Measurements from ENCODE around the gene NUDT22. TPM values are rescaled to one million over a fixed set of nuclear protein-coding genes. Genes with fewer than 3 reads are reported as not detected.

NUDT22 gene
- total RNA-seq, 2 experiments from 2014 or later: 66.0 to 69.2 TPM

DNA sequence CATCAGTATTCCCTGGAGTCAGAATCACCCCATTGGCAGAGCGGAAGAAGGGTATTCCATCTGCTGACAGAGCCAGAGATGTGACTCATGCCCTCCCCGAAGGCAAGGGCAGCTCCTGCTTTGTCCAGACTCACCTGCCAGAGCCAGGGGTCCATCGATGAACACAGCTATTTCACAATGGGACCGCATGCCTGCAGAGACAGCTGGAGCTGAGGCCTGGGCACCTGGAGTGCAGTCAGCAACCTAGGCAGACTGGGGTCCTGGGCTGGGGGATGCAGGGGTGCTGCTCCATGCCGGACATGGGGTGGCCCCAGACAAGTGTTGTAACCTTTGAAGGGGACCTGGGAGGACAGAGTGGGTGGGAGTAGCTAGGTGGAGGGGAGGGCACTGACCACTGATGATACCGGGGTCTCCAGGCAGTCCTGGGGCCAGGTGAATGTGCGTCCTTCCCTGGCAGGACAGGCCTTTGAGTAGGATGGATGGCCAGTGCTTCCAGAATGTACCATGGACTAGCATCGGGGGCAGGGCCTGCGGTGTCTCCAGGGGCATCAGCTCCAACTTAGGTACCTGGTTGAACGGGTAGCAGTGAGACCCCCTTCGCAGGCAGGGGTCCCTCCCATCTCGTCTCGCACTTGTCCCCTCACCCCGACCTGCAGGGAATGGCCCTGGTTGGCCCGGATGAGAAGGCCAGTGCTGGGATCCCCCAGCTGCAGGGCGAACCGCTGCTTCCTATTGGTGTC is 1.8 kb upstream of the NUDT22 start:
- Mint-ChIP-seq H3K27ac (peak overlapping the region; percentile 59), H3K4me3 (peak overlapping the region; percentile 89), H3K9me3 (no peaks in the 10 kb centered on the region), H3K27me3 (no peaks in the 10 kb centered on the region), H3K36me3 (ENCODE audit: low read depth) (peaks cover 11% of the 10 kb centered on the region), H3K4me1 (ENCODE audit: low read depth) (peaks cover 22% of the 10 kb centered on the region)
- TF ChIP-seq, protein P1, sequence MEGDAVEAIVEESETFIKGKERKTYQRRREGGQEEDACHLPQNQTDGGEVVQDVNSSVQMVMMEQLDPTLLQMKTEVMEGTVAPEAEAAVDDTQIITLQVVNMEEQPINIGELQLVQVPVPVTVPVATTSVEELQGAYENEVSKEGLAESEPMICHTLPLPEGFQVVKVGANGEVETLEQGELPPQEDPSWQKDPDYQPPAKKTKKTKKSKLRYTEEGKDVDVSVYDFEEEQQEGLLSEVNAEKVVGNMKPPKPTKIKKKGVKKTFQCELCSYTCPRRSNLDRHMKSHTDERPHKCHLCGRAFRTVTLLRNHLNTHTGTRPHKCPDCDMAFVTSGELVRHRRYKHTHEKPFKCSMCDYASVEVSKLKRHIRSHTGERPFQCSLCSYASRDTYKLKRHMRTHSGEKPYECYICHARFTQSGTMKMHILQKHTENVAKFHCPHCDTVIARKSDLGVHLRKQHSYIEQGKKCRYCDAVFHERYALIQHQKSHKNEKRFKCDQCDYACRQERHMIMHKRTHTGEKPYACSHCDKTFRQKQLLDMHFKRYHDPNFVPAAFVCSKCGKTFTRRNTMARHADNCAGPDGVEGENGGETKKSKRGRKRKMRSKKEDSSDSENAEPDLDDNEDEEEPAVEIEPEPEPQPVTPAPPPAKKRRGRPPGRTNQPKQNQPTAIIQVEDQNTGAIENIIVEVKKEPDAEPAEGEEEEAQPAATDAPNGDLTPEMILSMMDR (IDR thresholded peaks at IDR 0.05): no peak
- intact Hi-C loops (cut with micrococcal nuclease): no loop called here
- POLR2A ChIA-PET: interaction anchor here (0.6 to 6.0 kb wide), 16 partner anchors 7 to 1789 kb away, joined by 3 to 151 read pairs (median 6); partner anchors contain the start of genes FERMT3, FKBP2 and STIP1
- DNase-seq (no peak), ATAC-seq (no peak)
- CTCF ChIA-PET: interaction anchor here (1.1 to 5.3 kb wide), 5 partner anchors 12 to 118 kb away, joined by 3 to 45 read pairs (median 4); partner anchors contain the start of gene FERMT3

DNA sequence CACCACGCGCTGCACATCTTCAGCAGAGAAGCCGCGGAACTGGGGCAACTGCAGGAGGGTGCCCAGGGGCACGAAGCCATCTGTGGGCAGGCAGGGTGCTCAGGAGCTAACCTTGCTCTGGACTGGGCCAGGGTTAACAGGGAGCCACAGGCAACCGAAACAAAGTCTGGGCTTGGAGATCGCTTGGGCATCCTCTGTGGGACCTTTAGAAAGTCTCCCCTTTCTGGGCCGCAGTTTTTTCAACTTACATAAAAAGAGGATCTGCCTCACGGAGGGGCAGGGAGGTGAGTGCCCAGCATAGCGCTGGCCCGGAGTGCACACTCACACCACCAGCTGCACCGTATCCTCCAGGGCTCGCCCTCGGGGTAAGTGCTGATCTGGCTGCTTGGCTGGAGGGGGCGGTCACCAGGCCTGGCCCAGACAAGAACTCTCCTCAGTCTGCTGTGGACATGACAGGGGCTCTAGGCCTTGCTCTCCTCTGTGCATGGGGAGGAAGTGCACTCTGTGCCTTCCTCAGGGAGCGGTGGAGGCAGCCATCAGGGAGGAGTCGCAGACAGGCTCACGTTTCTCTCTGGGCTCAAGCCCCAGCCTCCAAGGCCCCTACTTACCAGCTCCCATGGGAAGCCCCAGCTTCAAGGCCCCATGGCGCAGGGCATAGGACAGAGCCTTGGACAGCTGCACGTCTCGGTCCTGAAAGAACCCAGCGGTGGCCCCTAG is 1.0 kb upstream of the NUDT22 start:
- ATAC-seq (no peak), DNase-seq (no peak)
- intact Hi-C loops (cut with micrococcal nuclease): no loop called here
- Mint-ChIP-seq H3K27me3 (no peaks in the 10 kb centered on the region), H3K4me3 (peak overlapping the region; percentile 89), H3K36me3 (ENCODE audit: low read depth) (peaks cover 12% of the 10 kb centered on the region), H3K27ac (peak overlapping the region; percentile 87), H3K4me1 (ENCODE audit: low read depth) (peaks cover 28% of the 10 kb centered on the region), H3K9me3 (no peaks in the 10 kb centered on the region)
- TF ChIP-seq, protein P1 (IDR thresholded peaks at IDR 0.05): no peak
- ChIA-PET CTCF (interaction anchor here (1.3 to 5.3 kb wide), 5 partner anchors 8 to 118 kb away, joined by 3 to 45 read pairs (median 6); partner anchors contain the start of gene FERMT3), POLR2A (interaction anchor here (0.6 to 6.0 kb wide), 9 partner anchors 9 to 1788 kb away, joined by 3 to 151 read pairs (median 7); partner anchors contain the start of genes FERMT3 and FKBP2)

DNA sequence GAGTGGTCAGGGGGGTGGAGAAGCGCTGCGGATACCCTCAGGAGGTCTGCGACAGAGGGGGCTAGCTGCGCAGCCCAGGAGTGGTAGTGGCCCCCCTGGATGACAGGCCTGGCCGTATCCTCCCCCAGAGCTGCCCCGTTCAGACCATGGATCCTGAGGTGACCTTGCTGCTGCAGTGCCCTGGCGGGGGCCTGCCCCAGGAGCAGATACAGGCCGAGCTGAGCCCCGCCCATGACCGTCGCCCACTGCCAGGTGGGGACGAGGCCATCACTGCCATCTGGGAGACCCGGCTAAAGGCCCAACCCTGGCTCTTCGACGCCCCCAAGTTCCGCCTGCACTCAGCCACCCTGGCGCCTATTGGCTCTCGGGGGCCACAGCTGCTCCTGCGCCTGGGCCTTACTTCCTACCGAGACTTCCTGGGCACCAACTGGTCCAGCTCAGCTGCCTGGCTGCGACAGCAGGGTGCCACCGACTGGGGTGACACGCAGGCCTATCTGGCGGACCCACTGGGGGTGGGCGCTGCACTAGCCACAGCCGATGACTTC is 505 bp downstream of the NUDT22 start:
- H3K4me1 Mint-ChIP-seq (ENCODE audit: low read depth): peaks cover 33% of the 10 kb centered on the region
- peaks cover 11% of the 10 kb centered on the region for H3K36me3 Mint-ChIP-seq (ENCODE audit: low read depth)
- POLR2A ChIA-PET: interaction anchor here (0.6 to 6.0 kb wide), 12 partner anchors 11 to 78 kb away, joined by 3 to 151 read pairs (median 5); partner anchors contain the start of genes BAD, FERMT3, FKBP2 and PLCB3
- DNase-seq (peak; percentile 85), ATAC-seq (peak; percentile 51)
- H3K9me3 Mint-ChIP-seq: no peaks in the 10 kb centered on the region
- intact Hi-C loops (cut with micrococcal nuclease): no loop called here
- TF ChIP-seq, protein P1 (IDR thresholded peaks at IDR 0.05): no peak
- H3K27me3 Mint-ChIP-seq: no peaks in the 10 kb centered on the region
- CTCF ChIA-PET: interaction anchor here (1.0 to 5.3 kb wide), 11 partner anchors 9 to 78 kb away, joined by 3 to 45 read pairs (median 7); partner anchors contain the start of genes CATSPERZ, FERMT3 and PLCB3
- peak overlapping the region; percentile 85 for H3K27ac Mint-ChIP-seq
- H3K4me3 Mint-ChIP-seq: peak overlapping the region; percentile 89

DNA sequence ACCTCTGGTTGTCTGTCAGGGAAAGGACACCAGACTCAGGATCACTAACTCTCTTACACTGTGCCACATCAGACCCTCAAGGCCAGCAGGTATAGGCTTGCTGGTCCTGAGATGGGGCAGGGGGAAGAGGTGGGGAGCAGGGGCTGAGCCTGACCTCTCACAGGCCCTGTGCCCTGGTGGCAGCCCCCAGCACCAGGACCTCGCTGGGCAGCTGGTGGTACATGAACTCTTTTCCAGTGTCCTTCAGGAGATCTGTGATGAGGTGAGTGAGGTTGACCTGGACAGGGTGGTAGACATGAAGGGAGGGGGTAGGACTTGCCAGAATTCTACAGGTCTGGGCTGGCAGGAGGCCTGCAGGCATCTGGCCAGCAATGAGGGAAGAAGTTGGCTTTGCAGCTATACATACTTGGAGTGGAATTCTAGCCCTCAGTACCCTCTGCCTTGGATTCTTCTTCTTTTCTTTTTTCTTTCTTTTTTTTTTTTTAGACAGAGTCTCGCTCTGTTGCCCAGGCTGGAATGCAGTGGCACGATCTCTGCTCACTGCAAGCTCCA is 1.4 kb downstream of the NUDT22 start:
- Mint-ChIP-seq H3K36me3 (ENCODE audit: low read depth) (peaks cover 10% of the 10 kb centered on the region), H3K4me3 (peak overlapping the region; percentile 89), H3K4me1 (ENCODE audit: low read depth) (peaks cover 36% of the 10 kb centered on the region), H3K27ac (peak overlapping the region; percentile 85), H3K9me3 (no peaks in the 10 kb centered on the region), H3K27me3 (no peaks in the 10 kb centered on the region)
- ChIA-PET CTCF (interaction anchor here (1.9 to 5.3 kb wide), 6 partner anchors 11 to 77 kb away, joined by 7 to 45 read pairs (median 10); partner anchors contain the start of genes CATSPERZ, FERMT3 and PLCB3), POLR2A (interaction anchor here (0.6 to 6.0 kb wide), 9 partner anchors 9 to 217 kb away, joined by 3 to 151 read pairs (median 5); partner anchors contain the start of genes FERMT3, FKBP2 and STIP1)
- ATAC-seq (no peak), DNase-seq (no peak)
- intact Hi-C loops (cut with micrococcal nuclease): no loop called here
- TF ChIP-seq, protein P1 (IDR thresholded peaks at IDR 0.05): no peak
